Measurements from ENCODE around the gene INKA2.

GRCh38 chr1:111719674-111720132 is 19.5 kb downstream of the INKA2 start:
- TF ChIP-seq, protein P1, sequence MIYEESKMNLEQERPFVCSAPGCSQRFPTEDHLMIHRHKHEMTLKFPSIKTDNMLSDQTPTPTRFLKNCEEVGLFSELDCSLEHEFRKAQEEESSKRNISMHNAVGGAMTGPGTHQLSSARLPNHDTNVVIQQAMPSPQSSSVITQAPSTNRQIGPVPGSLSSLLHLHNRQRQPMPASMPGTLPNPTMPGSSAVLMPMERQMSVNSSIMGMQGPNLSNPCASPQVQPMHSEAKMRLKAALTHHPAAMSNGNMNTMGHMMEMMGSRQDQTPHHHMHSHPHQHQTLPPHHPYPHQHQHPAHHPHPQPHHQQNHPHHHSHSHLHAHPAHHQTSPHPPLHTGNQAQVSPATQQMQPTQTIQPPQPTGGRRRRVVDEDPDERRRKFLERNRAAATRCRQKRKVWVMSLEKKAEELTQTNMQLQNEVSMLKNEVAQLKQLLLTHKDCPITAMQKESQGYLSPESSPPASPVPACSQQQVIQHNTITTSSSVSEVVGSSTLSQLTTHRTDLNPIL (CRISPR knock-in tag; IDR thresholded peaks at IDR 0.05; ENCODE audit: low read depth): no peak
- no peak for TF ChIP-seq ZFP30 (CRISPR knock-in tag; IDR thresholded peaks at IDR 0.05)
- TF ChIP-seq ZNF70 (CRISPR knock-in tag; IDR thresholded peaks at IDR 0.05): no peak
- TF ChIP-seq PPARA (CRISPR knock-in tag; IDR thresholded peaks at IDR 0.05; ENCODE audit: borderline replicate concordance): no peak
- no peak for TF ChIP-seq CSDC2 (CRISPR knock-in tag; IDR thresholded peaks at IDR 0.05)
- no peak for TF ChIP-seq RARB (CRISPR knock-in tag; IDR thresholded peaks at IDR 0.05)
- TF ChIP-seq OSR1 (CRISPR knock-in tag; IDR thresholded peaks at IDR 0.05): no peak
- TF ChIP-seq GLIS3 (CRISPR knock-in tag; IDR thresholded peaks at IDR 0.05): no peak
- TF ChIP-seq, protein P2, sequence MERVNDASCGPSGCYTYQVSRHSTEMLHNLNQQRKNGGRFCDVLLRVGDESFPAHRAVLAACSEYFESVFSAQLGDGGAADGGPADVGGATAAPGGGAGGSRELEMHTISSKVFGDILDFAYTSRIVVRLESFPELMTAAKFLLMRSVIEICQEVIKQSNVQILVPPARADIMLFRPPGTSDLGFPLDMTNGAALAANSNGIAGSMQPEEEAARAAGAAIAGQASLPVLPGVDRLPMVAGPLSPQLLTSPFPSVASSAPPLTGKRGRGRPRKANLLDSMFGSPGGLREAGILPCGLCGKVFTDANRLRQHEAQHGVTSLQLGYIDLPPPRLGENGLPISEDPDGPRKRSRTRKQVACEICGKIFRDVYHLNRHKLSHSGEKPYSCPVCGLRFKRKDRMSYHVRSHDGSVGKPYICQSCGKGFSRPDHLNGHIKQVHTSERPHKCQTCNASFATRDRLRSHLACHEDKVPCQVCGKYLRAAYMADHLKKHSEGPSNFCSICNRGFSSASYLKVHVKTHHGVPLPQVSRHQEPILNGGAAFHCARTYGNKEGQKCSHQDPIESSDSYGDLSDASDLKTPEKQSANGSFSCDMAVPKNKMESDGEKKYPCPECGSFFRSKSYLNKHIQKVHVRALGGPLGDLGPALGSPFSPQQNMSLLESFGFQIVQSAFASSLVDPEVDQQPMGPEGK (CRISPR knock-in tag; IDR thresholded peaks at IDR 0.05; ENCODE audit: borderline replicate concordance): no peak
- TF ChIP-seq CSRNP3 (CRISPR knock-in tag; IDR thresholded peaks at IDR 0.05): no peak
- TF ChIP-seq ZNF8 (CRISPR knock-in tag; IDR thresholded peaks at IDR 0.05): no peak
- TF ChIP-seq ESRRG (CRISPR knock-in tag; IDR thresholded peaks at IDR 0.05): no peak
- TF ChIP-seq ARNTL (CRISPR knock-in tag; IDR thresholded peaks at IDR 0.05; ENCODE audit: borderline replicate concordance, low read depth): no peak
- no peak for TF ChIP-seq TOX (CRISPR knock-in tag; IDR thresholded peaks at IDR 0.05; ENCODE audit: borderline replicate concordance)
